Coronary artery (tissue), 2 donors: ENCODE data around the gene RNF14.

Source experiments
- DNase-seq: peaks from one replicate; pipeline ENCODE4 v3.0.0-alpha.2; 2017; ENCODE audit warnings: low spot score
- H3K27ac ChIP-seq, 2 donors: fragments of 200-600 bp; sonication (generic); one replicate each; pipeline ENCODE4 v1.5.1; 2016 to 2019
- H3K4me3 ChIP-seq: fragments of 200-600 bp; sonication (generic); 2 replicates; pipeline ENCODE4 v1.5.1; 2016; ENCODE audit warnings: mild to moderate bottlenecking, moderate library complexity
- CTCF ChIP-seq: fragments of 200-600 bp; sonication (generic); IDR thresholded peaks from one replicate; pipeline ENCODE4 v1.5.1; 2019; ENCODE audit warnings: antibody characterized with exemption

The RNF14 gene

DNA sequence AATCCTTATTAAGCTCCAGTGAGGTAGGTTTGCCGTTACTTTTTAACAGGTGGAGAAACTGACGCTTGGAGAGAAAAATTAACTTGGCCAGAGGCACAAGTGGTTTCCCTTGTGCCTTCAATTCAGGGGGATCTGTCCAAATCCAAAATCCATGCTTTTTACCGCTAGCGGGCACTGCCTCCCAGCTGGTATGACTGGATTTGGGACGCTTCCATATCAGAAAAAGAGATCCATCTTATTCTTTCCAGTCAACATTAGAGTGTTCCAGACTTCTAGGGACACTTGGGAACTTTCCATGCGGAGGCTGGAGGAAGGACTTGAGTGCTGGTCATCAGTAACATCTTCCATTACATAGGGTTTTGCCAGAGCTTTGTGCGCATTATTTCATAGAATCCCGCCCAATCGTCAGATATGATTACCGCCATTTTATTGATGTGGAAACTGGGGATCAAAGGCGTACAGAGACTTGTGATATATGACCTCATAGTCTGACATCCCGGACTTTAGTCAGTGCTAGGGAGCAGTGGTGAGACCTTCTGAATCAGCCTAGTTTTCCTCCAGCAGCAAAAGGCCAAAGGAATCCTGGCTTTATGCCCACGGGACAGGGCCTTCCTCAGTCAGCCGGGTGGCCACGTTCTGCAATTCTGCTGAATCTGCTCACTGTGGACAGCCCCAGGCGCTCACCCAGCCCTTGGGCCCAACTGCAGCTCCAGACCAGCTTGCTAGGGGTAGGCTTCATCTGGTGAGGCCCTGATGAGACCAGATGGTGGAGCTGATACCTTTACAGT is 45.0 kb downstream of the RNF14 start:
- no peak for TF ChIP-seq CTCF
- no peak overlapping the region for H3K4me3 ChIP-seq
- no peak for DNase-seq

DNA sequence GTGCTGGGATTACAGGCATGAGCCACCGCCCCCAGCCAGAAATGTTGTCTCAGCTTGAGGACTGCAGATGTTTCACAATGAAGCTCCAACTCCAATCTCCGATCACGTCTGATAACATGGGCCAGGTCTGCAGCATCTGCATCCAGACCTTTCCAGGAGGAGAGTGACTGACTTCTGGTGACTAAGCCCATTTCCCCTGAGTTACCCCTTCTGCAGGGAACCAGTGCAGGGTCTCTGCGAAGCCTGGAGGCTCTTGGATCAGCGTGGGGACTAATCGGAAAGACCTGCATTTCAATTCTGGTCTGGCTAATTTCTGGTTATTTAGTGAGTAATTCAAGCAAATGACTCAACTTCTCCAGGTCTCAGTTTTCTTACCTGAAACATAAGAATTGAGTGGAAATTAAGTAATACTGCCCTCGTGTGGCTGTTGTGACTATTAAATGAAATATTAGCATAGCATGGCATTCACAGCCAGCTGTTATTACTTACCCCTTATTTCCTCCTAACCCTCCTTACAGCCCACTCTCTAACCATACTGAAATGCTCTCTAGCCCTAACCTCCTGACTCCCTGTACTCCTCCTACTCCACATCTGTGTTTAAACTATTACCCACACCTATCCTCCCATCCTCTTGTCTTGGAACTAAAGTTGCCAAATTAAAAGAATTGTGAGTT is 46.1 kb downstream of the RNF14 start:
- H3K27ac ChIP-seq: peak overlapping the region in 1 of 2 donors; percentile 65
- TF ChIP-seq CTCF: peak; percentile 20
- DNase-seq: no peak

More for the DNA sequence above, 45.0 kb downstream of the RNF14 start:
- peak overlapping the region; percentile 85 to 95 for H3K27ac ChIP-seq

DNA sequence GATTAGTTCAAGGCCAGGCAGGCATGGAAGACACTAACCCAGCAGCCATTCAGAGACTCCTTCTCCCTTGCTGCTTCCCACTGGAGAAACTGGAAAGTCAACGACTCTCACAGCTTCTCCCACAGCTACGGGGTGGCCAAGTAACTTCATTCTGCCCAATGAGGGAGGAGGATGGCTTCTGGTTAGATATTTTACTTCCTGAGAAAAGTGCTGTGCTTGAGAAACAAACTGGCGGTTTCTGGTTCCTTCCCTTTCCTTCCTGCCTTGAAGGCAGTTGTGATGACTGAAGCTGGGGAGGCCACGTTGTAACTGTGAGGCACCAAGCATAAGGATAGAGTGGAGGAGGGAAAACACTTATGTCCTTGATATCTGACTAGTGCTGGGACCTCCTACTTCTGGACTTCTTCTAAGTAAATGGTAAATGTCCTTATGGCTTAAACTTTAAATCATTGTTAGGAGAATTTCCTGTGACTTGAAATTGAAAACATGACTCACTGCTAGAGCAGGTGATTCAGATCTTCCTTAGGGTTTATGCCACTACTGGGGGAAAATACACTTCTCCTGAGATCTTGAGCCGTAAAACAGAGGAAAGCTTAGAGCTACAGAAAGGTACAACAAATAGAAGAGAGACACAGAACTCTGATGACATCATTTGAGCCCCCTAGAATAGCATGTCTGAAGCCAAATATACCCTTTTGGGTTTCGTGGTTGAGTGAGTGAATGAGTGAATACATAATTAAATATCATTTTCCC is 47.1 kb downstream of the RNF14 start:
- Histone ChIP-seq H3K27ac (peak overlapping the region in 1 of 2 donors; percentile 65), H3K4me3 (no peak overlapping the region)
- no peak for DNase-seq
- TF ChIP-seq CTCF: no peak

More for the DNA sequence above, 46.1 kb downstream of the RNF14 start:
- no peak overlapping the region for H3K4me3 ChIP-seq

- H3K27ac ChIP-seq: peak overlapping the region in 1 of 2 donors; percentile 65
- TF ChIP-seq CTCF: no peak
- H3K4me3 ChIP-seq: no peak overlapping the region
- no peak for DNase-seq
These were observed 47.7 kb downstream of the RNF14 start for GRCh38 chr5:142016556-142016955.

DNA sequence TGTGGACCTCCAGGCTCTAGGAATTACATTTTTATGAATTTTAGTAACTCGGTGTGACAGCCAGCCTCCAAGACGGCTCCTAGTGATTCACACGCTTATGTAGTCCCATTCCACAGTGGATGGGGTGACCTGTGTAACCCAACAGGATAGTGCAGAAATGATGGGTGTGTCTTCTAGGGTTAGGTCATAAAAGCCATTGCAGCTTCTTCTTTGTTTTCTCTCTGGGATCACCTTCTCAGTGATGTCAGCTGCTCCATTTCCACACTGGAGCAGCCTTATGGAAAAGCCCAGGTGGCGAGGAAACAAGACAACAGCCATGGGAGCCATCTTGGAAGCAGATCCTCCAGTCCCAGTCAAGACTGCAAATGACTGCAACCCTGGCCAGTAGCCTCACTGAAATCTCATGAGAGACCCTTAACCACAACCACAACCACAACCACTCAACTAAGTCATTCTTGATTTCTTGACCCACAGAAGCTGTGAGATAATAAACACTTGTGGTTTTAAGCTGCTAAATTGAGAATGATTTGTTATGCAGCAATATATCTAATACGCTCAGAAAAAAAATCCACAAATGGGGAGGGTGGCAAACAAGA is 49.0 kb downstream of the RNF14 start:
- Histone ChIP-seq H3K4me3 (no peak overlapping the region), H3K27ac (no peak overlapping the region)
- TF ChIP-seq CTCF: no peak
- DNase-seq: no peak

DNA sequence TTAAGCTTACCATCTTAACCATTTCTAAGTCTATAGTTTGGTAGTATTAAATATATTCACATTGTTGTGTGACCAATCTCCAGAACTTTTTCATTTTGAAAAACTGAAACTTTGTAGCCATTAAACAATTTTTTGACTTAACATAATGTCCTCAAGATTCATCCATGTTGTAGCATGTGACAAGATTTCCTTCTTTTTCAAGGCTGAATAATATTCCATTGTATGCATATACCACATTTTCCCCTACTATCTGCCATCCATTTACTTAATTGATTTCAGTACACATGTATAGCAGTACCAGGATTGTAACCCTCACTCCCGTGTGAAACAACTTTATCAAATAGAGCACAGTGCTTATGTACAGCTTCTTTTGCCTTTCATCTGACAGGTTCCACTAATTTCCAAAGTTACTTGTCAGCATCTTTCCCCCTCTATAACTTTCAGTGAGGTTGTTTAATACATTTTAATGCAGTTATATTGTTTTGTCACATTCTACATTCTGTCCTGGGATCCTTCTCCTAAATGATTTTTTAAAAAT is 51.3 kb downstream of the RNF14 start:
- H3K27ac ChIP-seq: no peak overlapping the region
- no peak for TF ChIP-seq CTCF
- no peak for DNase-seq
- no peak overlapping the region for H3K4me3 ChIP-seq
